Thyroid gland (tissue), 4 donors: ENCODE data around the gene AGAP2. TPM values are rescaled to one million over a fixed set of nuclear protein-coding genes. Genes with fewer than 3 reads are reported as not detected.
"Not testable (repeated sequence)": the region's sequence is repeated elsewhere in the genome, so short reads cannot be mapped to it uniquely, and the experiment has no call there.

Experiments used
- DNase-seq, 2 donors: peaks; one replicate each; pipeline ENCODE4 v3.0.0-alpha.2; 2019
- H3K27ac ChIP-seq, 3 donors: fragments of 200-600 bp; sonication (generic); 1 replicate in 2 of 3; 2 replicates in 1 of 3; pipeline ENCODE4 v1.5.1; 2016 to 2019; ENCODE audit warnings: mild to moderate bottlenecking in 1 of 3, moderate library complexity in 1 of 3
- H3K27me3 ChIP-seq: fragments of 200-600 bp; sonication (generic); one replicate; pipeline ENCODE4 v1.5.1; 2019
- H3K36me3 ChIP-seq, 2 donors: fragments of 200-600 bp; sonication (generic); one replicate each; pipeline ENCODE4 v1.5.1; 2016 to 2019
- H3K4me1 ChIP-seq, 2 donors: fragments of 200-600 bp; sonication (generic); one replicate each; pipeline ENCODE4 v1.5.1; 2017 to 2019
- H3K4me3 ChIP-seq, 3 donors: fragments of 200-600 bp; sonication (generic); replicated peaks in 1 of 3; 1 replicate in 2 of 3; 2 replicates in 1 of 3; pipeline ENCODE4 v1.5.1; 2016; ENCODE audit warnings: mild to moderate bottlenecking in 1 of 3
- H3K9me3 ChIP-seq: fragments of 200-600 bp; sonication (generic); one replicate; pipeline ENCODE4 v1.5.1; 2017
- POLR2A ChIP-seq, 2 donors: fragments of 450-650 bp; IDR thresholded peaks; one replicate each; pipeline ENCODE4 v1.6.1; 2017; ENCODE audit warnings: antibody characterized with exemption in 2 of 2, mild to moderate bottlenecking in 2 of 2, moderate library complexity in 1 of 2
- WGBS, 2 donors: methylation state at CpG; one replicate each; pipeline ENCODE4 v1.1.5; 2017; 5-methylcytosine and 5-hydroxymethylcytosine counted together
- intact Hi-C: fragments of 100-400 bp; cut with DNase I; formaldehyde crosslinking; loops from one replicate; pipeline ENCODE4 v1.15.1; 2023
- total RNA-seq, 4 donors: library from RNA; depleted of rRNA; stranded (reverse); fragments of >200 nt; gene quantifications; one replicate each; pipeline ENCODE4 v1.2.3, GENCODE V29; 2016
- TF ChIP-seq, protein P1 (sequence below), 6 experiments: fragments of 200-600 bp in 3 of 6; fragments of 450-650 bp in 3 of 6; sonication (generic) in 3 of 6; IDR thresholded peaks; one replicate each; pipeline ENCODE4 v1.5.1; 2016 to 2019; ENCODE audit warnings: antibody characterized with exemption in 6 of 6, mild to moderate bottlenecking in 2 of 6, inconsistent platforms in 1 of 6, moderate library complexity in 1 of 6

The AGAP2 gene
- total RNA-seq, 4 donors from 2014 or later: 0.45 to 1.3 (median 0.80) TPM

DNA sequence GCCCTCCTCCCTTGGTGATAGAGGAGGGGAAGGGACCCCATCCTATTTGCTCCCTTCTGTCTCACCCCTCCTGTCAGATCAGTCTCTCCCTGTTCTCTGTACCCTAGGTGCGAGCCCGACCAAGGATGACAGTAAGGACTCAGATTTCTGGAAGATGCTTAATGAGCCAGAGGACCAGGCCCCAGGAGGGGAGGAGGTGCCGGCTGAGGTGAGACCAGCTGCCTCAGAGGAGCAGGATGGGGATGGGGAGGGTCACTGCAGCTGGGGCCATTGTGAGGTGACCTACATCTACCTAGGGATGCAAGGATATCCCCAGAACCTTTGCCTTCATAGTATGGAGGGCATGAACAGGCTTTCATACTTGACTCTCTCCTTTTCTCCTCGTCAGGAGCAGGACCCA, 22.2 kb downstream of the AGAP2 start:
- no peaks in the 10 kb centered on the region for H3K9me3 ChIP-seq
- H3K36me3 ChIP-seq: peaks cover 48 to 53% of the 10 kb centered on the region in 2 donors
- H3K4me1 ChIP-seq: no peaks in the 10 kb centered on the region
- intact Hi-C loops: no loop called here
- no peak for DNase-seq
- no peak overlapping the region for H3K27ac ChIP-seq
- no peak overlapping the region for H3K4me3 ChIP-seq
- no peaks in the 10 kb centered on the region for H3K27me3 ChIP-seq
- WGBS, 2 donors: 95% methylated on average over 4 of the region's 4 CpGs
- TF ChIP-seq POLR2A (IDR thresholded peaks at IDR 0.05): no peak
- TF ChIP-seq, protein P1, sequence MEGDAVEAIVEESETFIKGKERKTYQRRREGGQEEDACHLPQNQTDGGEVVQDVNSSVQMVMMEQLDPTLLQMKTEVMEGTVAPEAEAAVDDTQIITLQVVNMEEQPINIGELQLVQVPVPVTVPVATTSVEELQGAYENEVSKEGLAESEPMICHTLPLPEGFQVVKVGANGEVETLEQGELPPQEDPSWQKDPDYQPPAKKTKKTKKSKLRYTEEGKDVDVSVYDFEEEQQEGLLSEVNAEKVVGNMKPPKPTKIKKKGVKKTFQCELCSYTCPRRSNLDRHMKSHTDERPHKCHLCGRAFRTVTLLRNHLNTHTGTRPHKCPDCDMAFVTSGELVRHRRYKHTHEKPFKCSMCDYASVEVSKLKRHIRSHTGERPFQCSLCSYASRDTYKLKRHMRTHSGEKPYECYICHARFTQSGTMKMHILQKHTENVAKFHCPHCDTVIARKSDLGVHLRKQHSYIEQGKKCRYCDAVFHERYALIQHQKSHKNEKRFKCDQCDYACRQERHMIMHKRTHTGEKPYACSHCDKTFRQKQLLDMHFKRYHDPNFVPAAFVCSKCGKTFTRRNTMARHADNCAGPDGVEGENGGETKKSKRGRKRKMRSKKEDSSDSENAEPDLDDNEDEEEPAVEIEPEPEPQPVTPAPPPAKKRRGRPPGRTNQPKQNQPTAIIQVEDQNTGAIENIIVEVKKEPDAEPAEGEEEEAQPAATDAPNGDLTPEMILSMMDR (IDR thresholded peaks at IDR 0.05): no peak

DNA sequence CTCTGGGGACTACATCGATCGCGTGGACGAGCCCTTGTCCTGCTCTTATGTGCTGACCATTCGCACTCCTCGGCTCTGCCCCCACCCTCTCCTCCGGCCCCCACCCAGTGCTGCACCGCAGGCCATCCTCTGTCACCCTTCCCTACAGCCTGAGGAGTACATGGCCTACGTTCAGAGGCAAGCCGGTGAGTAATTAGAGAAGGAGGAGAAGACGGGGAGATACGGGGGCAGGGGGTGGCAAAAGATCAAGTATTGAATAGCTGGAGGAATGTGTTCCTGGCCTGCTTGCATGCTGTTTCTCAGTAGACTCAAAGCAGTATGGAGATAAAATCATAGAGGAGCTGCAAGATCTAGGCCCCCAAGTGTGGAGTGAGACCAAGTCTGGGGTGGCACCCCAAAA, 22.8 kb downstream of the AGAP2 start:
- H3K4me3 ChIP-seq: no peak overlapping the region
- intact Hi-C loops: no loop called here
- WGBS, 2 donors: 94% methylated on average over 12 of the region's 12 CpGs
- H3K36me3 ChIP-seq: peaks cover 43 to 51% of the 10 kb centered on the region in 2 donors
- no peak for DNase-seq
- no peaks in the 10 kb centered on the region for H3K27me3 ChIP-seq
- H3K9me3 ChIP-seq: no peaks in the 10 kb centered on the region
- H3K27ac ChIP-seq: no peak overlapping the region
- no peak for TF ChIP-seq POLR2A (IDR thresholded peaks at IDR 0.05)
- TF ChIP-seq, protein P1 (IDR thresholded peaks at IDR 0.05): no peak
- no peaks in the 10 kb centered on the region for H3K4me1 ChIP-seq

DNA sequence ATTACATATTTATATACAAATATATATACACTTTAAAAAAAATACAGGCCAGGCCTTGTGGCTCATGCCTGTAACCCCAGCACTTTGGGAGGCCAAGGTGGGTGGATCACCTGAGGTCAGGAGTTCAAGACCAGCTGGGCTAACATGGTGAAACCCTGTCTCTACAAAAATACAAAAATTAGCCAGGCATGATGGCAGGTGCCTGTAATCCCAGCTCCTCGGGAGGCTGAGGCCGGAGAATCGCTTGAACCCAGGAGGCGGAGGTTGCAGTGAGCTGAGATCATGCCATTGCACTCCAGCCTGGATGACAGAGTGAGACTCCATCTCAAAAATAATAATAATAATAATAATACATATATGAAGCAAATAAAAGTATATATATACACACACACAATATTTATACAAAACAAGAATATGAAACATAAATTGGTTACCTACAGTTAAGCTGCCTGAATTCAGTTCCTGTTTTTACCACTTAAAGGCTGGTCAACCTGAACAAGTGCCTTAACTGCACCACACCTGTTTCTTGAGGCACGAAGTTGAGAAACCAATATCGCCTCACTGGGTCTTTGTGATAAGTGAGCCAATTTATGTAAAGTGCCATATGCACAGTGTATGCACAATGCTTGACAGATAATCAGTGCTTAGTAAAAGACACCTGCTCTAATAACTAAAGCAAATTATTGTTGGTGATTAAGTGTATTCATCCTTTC, 23.4 kb downstream of the AGAP2 start:
- H3K4me1 ChIP-seq, H3K27ac ChIP-seq, H3K4me3 ChIP-seq, intact Hi-C loops, H3K9me3 ChIP-seq, H3K27me3 ChIP-seq, DNase-seq: not testable (repeated sequence)
- 93 to 94% methylated on average over 6 of the region's 6 CpGs for WGBS, 2 donors
- H3K36me3 ChIP-seq: peaks cover 37 to 45% of the 10 kb centered on the region in 2 donors

DNA sequence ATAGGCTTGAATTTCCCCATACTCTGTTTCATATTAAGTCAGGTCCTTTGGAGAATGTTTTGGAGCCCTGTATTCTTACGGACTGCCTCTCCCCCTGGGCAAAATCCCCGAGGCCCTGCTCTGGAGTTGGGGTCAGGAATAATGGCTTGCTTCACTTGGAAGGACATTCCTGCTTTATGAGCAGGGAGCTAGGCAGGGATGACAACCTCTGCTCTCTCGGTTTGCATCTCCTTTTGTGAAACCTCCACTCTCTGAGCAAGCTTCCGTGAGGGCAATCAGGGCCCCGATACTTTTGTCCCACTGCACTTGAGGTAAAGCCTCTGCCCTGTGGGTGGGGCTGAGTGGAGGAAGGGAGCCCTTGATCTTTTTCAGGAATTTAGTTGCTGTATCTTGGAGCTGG, 25.3 kb downstream of the AGAP2 start:
- peaks cover 19 to 26% of the 10 kb centered on the region in 2 donors for H3K36me3 ChIP-seq
- H3K27ac ChIP-seq: no peak overlapping the region
- H3K9me3 ChIP-seq: no peaks in the 10 kb centered on the region
- H3K4me1 ChIP-seq: no peaks in the 10 kb centered on the region
- H3K4me3 ChIP-seq: no peak overlapping the region
- no peak for DNase-seq
- intact Hi-C loops: no loop called here
- 89 to 90% methylated on average over 5 of the region's 5 CpGs for WGBS, 2 donors
- no peak for TF ChIP-seq POLR2A (IDR thresholded peaks at IDR 0.05)
- TF ChIP-seq, protein P1 (IDR thresholded peaks at IDR 0.05): no peak
- H3K27me3 ChIP-seq: no peaks in the 10 kb centered on the region

DNA sequence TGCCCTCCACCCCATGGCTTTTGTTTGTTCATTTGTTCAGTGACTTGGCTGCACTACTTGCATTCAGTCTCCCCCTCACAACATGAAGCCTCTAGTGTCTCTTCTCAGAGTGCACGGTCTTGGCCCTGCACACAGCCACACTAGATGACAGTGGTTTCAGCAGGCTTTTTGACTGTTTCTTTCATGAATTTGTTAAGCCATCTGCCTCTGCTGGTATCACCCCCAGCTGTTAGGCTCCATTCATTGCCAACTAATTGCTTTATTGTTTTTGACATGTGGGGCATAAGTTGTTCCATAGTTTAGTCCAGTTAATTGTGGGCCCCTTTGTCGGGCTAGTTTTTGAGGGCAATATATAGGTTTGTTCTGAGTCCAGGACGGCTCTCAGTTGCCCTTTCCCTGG, 25.8 kb downstream of the AGAP2 start:
- H3K4me1 ChIP-seq: no peaks in the 10 kb centered on the region
- H3K36me3 ChIP-seq: peaks cover 14 to 21% of the 10 kb centered on the region in 2 donors
- intact Hi-C loops: no loop called here
- no peak overlapping the region for H3K27ac ChIP-seq
- WGBS, 2 donors: 91 to 99% methylated on average over 3 of the region's 3 CpGs
- H3K27me3 ChIP-seq: no peaks in the 10 kb centered on the region
- H3K4me3 ChIP-seq: no peak overlapping the region
- no peak for DNase-seq
- TF ChIP-seq POLR2A (IDR thresholded peaks at IDR 0.05): no peak
- TF ChIP-seq, protein P1 (IDR thresholded peaks at IDR 0.05): no peak
- no peaks in the 10 kb centered on the region for H3K9me3 ChIP-seq
